Occipital lobe (tissue), 2 donors: ENCODE results near the gene GRIP1. TPM values are rescaled to one million over a fixed set of nuclear protein-coding genes. Genes with fewer than 3 reads are reported as not detected.

ENCODE experiments used
- DNase-seq: peaks from one replicate; lab custom pipeline; 2025; lab: John Stamatoyannopoulos, UW
- total RNA-seq: library from RNA; depleted of rRNA; stranded (reverse); fragments of >200 nt; gene quantifications from one replicate; pipeline ENCODE4 v1.2.3, GENCODE V29; 2014

Gene GRIP1
- total RNA-seq, 1 donor from 2014 or later, result 104 TPM

DNA sequence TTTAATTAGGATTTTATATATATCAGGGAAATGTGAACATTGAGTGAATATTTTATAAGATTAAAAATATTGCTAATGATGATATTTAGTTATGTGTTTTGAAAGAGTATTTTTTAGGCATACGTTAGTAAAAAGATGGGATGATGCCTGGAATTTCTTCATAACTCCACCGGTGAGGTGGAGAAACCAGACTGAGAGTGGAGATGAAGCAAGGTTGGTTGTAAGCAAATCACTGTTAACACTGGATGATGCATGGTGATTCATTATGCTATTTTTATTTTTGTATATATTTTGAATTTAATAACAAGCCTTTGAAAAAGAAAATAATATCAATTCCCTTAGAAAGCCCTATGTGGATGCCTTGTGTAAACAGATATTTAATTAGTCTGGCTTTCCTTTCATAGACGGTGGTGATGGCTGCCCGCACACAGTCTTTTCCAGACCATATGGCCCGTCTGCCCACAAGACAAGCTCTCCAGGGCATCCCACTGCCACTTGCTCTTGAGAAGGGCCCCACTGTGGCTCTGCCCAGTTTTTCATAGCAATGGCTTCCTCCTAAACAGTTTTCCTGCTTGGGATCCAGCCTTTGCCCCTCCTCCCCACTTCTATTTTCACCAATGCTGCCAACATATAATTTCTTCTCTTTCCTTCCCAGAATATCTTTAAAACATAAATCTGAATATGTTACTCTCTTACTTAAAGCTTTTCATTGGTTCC lies 281.1 kb downstream of the GRIP1 start:
- no peak for DNase-seq

DNA sequence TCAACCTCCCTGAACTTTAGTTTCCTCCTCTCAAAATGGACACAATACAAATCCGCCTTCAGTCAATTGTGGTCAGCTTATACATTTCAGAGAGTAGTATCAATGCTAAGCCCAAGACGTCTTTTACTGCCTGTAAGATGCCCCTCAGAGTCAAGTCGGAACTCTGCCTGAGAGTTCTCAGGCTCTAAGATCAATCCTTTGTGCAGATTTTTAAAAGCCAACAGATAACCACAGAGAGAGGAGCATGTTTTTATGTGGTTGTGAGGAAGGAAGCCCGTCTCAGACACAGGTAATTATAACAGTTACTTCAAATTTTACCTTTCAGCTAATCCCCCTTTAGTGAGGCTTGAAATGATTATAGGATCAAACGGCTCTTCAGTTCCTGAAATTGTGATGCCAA lies 285.0 kb downstream of the GRIP1 start:
- DNase-seq, result no peak

DNA sequence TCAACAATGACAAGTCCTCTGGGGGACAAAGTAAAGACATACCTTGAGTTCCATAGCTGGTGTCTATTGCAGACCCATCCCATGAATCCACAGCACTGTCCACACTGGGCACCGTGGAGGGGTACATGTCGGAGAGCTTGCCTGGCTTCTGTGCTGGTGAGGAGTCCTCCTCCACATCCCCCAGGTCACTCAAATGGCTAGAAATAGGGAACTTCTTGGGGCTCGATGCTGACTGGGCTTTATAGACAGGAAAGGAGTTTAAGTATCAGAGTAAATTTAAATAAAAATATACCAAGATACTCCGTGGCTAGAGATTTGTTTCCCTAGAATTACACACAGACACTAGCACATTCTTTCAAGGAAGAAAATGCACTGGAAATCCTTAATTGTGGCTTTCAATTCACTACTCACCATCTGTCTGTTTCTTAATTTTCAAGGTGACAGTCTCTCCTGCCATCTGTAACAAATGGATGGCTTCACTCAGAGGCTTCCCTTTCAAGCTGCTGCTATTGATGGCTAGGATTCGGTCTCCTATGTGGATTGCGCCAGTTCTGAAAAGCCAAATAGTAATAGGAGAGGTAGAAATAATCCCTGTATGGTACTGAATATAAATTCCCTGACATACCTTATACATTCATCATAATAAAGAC lies 286.5 kb downstream of the GRIP1 start:
- no peak for DNase-seq

DNA sequence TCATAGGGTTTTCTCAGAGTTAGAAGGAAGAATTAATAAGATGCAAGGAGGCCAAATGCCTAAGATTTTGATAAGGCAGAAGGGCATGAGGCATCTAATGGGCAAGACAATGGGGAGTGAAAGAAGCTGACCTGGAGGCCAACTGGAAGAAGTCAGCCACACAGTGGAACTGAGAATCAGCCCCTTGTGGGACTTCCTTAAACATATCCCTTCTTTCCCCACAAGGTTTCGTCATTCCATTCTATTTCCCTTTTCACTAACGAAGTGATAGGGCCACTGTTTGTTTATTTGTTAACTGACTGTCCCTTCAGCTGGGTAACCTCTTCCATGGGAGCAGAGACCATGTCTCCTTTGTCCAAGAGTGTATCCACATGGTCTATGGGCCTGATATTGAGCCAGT lies 290.4 kb downstream of the GRIP1 start:
- no peak for DNase-seq

DNA sequence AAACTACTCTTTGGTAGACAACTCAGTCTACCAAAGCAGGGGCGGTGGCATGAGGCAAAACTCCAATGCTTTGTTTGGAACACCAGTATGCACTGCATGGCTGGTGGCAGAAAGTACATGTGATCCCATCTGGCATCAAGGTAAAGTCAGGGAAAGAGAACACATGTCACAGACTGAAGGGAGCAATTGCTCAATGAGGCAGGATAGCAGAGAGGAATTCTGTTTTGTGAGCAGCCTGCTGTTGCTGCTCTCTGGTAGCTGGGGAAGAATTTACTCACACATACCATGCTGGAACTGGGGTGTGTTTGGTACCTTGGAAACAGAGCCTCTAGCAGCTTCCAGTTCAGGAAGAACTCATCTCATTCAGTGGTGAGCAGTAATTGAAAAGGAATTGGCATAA lies 291.8 kb downstream of the GRIP1 start:
- DNase-seq, result no peak

DNA sequence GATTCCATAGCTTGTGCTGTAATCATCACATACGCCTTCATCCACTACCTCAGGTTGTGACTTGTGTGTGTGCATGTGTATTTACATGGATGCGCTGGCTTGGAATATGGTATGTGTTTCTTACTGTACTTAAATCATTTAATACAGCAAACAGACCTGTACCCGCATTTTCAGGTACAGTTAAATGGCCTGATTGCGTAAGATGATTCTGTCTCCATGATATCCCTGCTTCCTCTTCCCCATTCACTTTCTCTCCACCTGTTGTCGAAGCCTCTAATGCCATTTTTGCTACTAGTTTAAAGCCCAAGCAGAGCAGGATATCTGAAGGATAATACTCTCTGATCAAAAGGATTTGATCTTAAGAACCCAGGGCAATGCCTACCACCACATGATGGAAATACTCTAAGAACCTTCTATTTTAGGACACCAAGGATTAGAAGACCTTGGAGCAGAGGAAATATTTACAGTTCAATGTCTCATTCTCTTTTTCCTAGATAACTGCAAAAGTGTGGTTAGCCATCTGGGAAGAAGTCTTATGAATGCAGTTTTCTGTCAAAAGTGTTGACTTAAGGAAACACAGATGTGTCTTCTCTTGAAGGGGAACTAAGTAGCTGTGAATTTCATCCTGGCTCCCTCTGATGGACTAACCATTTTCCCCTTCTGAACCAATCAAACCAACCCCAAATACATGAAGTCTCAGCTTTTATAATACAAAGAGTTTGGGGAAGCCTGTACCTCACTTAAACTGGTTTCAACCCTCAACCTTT lies 297.9 kb downstream of the GRIP1 start:
- no peak for DNase-seq

DNA sequence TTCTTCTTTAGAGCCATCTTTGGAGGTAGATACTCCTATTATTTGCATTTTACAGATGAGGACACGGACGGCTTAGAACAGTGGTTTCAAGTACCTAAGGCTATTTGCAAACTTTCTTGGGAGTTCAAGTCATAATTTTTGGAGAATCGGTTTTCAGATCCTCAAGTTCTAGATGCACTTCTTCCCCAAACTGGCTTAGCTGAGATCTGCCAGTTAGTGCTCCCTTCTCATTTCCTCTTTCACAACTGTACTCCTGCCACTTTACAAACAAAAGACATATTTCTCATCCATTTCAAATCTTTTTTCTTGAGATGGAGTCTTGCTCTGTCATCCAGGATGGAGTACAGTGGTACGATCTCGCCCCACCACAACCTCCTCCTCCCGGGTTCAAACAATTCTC lies 299.3 kb downstream of the GRIP1 start:
- DNase-seq, result no peak

DNA sequence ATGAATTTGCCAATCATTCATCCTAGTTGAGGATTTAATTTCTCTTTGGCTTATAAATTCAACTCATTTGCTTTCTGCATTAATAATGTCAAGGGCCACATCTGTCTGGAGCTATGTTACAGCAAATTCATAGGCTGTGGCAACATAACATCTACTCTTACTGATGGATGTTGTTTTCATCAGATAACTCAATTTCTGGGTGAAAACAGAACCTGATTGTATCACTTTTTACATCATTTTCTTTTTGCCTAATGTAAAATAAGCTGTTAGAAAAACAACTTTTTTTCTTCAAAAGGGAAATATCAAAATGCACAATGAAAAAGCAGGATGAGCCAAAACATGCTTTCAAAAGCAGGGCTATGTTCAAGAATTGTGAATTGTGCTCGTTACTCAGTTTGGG lies 303.3 kb downstream of the GRIP1 start:
- no peak for DNase-seq

DNA sequence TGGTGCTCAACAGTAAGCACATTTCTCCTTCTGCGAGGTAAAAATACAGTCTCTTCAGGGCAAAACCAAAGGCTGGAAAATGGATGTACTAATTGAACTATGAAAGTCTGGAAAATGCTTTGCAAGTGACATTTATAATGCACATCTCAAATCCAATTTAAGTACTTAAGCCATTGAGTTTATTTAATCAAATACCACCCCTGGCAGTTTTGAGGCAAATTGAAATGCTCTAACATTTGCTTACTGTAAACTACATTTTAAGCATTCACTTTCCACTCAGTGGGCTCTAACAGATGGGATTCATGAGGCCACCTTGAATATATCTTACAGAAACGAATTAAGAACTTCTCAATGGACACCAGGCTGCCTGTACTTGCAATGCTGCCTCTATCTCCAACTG lies 306.9 kb downstream of the GRIP1 start:
- no peak for DNase-seq

DNA sequence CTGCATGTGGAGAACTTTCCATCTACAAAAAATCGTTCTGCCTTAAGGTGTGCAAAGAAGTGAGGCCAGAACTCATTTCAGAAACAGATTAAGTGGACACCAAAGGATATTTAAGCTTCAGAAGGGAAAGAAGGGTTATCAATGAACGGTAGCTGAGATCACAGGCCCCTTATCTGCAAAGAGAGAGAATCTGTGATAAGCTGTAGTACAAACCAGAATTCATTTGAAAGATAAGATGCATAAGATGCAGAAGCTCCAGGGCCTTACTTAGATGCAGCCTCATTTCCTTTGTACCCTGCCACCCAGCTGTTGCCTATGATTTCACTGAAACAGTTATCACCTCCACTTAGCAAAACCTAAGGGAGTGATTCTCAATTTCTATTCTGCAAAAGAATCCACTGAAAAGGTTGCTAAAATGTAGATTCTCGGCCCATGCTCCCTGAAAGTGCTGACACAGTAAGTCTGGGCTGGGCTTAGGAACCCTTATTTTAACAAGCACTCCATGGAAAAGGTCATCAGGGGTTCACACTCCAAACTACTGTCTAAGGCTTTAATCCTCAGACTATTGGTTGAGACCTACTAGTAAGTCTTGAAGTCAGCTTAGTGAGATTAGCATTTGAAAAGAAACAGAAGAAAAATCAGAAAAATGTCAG lies 311.7 kb downstream of the GRIP1 start:
- DNase-seq, result no peak

DNA sequence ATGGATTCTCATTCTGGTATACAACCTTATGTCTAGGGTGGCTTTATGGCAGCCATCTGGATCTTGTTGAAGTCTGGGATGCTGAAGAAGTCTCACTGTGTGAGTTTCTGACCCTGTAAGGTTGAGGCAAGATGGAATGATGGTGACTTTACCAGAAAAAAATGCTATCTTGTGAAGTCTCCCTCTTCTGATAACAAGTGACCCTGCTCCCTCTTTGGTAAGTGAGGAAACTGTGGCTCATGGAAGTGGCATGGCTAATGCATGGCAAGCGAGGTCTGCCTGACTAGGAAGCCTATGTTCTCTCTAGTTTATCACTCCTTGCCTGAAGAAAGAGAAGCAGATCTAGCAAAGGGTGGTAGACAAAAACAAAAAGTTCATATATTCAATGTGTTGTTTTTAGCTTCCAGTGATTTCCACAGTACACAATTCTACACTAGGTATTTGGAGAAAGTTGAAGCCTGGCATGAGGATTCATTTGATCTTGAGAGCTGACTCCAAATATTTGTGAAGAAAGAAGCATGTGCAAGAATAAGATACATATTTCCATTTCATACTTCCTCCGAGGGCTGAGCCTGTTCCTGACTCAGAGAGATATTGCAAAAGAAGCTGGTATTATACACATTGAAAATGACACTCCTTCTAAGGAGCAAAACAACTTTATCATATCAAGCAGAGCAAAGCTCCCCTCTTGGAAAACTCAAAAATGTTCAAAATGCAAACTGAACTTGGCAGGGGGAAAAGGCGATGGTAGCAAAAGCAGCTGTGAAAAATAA lies 313.0 kb downstream of the GRIP1 start:
- no peak for DNase-seq

DNA sequence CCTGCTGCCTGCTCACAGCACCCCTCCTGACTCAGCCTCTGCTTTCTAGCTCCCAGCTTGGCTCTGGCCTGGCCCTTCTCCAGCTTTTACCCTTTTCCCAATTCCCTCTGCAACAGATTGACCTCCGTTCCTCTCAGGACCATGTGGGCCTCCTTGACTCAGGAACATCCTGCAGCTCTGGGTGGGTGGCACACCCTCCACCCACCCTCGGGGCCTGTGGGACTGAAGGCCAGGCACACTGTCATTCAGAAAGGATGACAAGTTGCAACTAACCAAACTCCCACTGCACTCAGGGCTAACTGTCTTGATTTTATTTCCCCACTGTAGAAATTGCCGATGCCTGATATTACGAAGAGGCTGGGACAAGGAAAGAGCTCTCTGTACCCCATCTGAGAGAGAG lies 317.2 kb downstream of the GRIP1 start:
- no peak for DNase-seq

DNA sequence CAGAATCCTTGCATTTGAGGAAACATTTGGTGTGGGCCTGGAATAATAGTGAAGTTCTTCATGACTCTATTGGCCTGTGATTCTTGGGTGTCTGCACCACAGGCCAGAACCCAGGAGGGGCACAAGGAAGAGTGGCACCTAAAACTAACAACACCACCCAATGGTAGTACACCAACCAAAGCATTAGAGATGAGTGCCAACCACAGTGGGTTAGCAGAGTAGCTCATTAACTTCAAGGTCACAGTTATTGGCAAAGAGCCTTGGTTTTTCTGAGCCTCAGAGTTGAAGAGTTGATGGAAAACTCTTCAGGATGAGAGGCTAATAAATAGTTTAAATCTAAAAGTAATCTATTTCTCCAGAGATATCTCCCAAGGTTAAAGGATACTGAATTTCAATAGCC lies 319.6 kb downstream of the GRIP1 start:
- no peak for DNase-seq

DNA sequence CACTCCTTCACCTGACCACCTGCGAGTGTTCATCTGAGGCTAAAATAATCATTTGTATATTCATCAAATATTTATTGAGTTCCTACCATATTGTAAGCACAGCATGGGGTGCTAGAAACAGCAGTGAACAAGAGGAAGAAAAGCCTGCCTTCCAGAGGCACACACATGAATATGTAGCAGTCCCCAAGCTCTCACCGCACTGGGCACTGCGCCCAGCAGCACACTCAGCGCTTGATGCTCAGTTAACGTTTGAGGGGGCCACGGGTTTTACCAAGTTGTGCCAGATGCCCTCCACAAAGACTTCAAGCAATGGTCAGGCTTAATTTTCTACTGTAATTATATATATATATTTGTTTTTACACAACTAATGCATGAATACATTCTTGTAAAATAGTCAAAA lies 324.6 kb downstream of the GRIP1 start:
- no peak for DNase-seq

DNA sequence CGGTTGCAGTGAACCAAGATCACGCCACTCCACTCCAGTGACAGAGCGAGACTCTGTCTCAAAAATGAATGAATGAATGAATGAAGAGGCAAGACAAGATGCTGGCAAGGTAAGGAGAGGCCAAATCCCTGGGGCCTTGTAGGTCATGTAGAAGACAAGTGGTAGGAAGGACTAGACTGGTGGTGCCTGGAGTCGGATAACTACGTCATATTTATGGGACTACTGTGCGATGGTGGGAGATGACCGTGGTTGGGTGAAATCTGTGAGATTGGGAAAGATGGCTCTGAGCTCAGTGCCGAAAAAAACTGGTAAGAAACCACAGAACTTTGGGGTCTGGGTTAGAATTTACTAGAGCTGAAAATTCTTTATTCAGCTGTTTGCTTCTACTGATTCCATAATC lies 326.0 kb downstream of the GRIP1 start:
- no peak for DNase-seq

DNA sequence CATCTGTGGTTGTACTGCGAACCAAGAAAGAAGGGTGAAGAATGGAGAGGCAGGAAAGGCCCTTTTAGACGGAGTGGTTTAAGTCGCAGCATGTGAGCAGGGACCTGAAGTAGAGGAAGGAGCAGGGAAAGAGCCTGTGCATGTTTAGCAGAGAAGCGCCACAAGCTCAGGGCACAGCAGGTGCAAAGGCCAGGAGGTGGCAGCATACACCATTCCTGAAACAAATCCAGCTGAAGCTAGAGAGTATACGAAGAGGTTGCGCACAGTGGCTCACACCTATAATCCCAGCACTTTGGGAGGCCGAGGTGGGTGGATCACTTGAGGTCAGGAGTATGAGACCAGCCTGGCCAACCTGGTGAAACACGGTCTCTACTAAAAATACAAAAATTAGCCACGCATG lies 326.7 kb downstream of the GRIP1 start:
- no peak for DNase-seq

DNA sequence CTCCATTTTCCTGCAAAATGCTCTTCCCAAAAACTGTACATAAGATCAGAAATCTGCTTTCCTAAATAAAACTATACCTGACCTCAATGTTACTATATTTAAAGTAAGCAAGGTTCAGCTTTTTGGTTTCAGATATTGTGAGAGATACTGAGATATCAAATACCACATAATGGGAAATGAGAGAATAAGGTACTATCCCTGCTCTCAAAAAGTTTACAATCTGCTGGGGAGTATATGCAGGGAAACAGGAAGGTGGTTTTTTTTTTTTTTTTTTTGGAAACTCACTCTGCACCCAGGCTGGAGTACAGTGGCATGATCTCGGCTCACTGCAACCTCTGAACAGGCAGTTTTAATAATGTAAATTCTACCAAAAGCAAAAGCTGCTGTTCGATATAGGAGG lies 327.6 kb downstream of the GRIP1 start:
- DNase-seq, result no peak

DNA sequence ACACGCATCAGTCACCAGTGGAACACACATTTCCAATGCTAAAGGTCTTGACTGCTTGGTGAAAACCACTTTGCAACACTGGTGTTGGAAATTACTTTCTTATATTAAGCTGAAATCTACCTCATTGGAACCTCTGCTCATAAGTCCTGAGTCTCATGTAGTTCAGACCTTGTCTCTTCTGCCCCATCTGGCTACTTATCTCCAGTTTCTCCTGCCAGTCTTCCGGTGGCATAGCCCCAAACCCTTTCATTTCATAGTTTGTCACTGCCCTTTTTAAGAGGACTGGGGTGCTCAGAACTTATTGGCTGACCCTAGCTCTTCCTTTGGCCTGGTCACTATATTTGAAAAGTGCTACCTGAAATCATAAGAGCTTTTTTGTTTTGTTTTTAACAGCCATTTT lies 332.9 kb downstream of the GRIP1 start:
- no peak for DNase-seq

DNA sequence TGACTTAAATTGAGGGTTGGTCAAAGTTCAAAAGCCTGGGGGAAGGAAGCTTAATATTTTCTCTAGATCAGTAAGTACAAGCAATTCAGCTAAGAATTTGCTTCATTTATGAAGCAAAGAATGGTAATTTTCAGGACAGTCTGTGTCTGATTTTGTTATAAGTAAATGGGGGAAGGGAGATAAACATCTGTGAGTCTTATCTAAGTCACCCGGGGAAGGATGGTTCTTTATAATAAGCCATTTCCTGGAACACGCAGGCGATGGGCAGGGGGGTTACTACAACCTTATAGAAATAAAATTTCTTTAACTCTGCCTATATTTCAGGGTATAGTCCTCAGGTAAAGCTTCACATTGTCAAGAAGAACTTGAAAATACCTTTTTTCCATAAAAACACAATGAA lies 333.7 kb downstream of the GRIP1 start:
- DNase-seq, result no peak

DNA sequence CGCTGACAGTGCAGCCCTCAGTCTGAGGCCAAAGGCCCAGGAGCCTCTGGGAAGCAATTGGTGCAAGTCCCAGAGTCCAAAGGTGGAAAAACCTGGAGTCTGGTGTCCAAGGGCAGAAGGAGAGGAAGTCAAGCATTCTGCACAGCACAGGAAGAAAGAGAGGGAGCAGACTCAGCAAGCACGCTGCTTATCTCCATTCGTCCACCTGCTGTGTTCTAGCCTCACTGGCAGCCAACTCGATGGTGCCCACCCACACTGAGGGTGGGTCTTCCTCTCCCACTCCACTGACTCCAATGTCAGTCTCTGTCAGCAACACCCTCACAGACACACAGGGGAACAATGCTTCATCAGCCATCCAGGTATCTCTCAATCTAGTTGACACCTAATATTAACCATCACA lies 337.8 kb downstream of the GRIP1 start:
- no peak for DNase-seq

DNA sequence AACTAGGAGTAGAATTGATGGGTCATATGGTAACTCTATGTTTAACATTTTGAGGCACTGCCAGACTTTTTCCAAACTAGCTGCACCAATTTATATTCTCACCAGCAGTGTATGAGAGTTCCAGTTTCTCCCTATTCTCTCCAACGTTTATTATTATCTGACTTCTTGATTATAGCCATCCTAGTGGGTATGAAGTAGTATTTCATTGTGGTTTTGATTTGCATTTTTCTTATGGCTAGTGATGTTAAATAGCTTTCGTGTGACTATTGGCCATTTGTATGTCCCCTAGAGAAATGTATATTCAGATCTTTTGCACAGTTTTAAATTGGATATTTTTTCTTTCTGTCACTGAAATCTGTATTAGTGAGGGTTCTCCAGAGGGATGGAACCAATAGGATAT lies 338.7 kb downstream of the GRIP1 start:
- DNase-seq, result no peak
